Dedifferentiated amniotic fluid mesenchymal stem cell (primary cell): ENCODE data around the gene HLCS.

Experiments used
- DNase-seq: peaks from one replicate; pipeline ENCODE4 v3.0.0-alpha.2; 2016; ENCODE audit errors: extremely low spot score

HLCS gene

DNA sequence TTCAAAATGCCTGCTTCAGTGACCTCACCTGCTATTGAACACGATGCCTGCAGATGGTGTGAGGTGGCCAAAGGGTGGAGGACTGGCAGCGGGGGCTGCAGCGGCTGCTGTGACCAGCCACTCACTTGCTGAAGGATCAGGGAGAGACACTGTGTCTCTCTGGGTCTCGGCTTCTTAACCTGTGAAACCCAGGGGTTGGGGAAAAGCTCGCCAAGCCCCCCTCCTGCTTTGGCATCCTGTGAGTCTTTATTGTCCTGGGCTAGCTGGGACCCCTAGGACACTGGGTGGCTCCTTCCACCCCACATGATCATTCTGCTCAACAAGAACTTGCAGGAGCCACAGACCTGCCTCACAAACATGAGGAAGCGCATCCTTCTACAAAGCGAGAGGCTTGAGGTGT is 154.7 kb downstream of the HLCS start:
- DNase-seq = no peak

- no peak for DNase-seq
Measured at GRCh38 chr21:36810443-36810842, 156.0 kb downstream of the HLCS start.

GRCh38 chr21:36807422-36807928 is 159.0 kb downstream of the HLCS start:
- no peak for DNase-seq

DNA sequence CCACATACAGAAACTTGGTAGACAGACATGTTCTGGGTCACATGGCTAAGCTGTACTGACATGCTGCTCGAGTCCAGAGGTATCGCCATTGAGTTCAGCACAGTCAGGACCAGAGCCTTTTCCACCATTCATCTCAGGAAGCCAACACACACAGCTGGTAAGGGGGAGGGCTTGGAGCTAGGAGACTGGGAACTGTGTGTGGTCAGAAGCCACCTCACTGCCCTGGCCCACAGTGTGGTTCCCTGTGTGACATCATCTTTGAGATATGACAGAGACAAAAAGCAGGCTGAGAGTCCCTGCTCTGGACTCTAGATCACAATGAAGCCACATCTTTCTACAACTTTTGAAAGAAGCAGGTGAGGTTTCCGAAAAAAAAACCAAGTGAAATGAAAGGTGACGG is 160.4 kb downstream of the HLCS start:
- DNase-seq = no peak

GRCh38 chr21:36804874-36805611 is 161.4 kb downstream of the HLCS start:
- DNase-seq = no peak

- DNase-seq = no peak
Measured at GRCh38 chr21:36803816-36804439, 162.5 kb downstream of the HLCS start.

DNA sequence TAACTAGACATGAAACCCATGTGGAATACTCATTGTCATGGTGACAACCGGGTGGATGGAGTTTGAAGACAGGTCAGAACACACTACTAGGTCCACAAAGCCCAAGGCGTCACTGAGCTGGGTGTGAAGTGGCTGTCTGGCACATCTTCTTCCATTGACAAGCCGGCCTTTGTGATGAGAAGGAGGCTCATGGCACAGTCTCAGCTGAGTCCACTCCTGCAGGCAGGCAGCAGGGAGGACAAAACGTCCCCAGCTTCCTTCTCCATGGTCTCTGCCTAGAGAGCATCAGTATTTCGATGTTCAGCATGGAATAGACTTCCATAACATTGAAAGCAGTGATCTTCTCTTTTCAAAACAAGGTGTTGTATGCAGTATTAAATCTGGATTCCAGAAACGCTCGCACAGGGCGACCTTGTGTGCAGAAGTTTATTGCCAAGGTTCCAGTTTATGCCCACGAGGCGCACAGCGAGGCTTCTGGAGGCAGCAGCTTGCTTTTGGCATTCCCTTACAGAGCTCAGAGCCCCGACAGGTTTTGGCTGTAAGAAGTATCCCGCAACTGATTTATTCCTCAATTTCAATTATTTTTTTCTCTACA is 163.3 kb downstream of the HLCS start:
- DNase-seq = no peak

DNA sequence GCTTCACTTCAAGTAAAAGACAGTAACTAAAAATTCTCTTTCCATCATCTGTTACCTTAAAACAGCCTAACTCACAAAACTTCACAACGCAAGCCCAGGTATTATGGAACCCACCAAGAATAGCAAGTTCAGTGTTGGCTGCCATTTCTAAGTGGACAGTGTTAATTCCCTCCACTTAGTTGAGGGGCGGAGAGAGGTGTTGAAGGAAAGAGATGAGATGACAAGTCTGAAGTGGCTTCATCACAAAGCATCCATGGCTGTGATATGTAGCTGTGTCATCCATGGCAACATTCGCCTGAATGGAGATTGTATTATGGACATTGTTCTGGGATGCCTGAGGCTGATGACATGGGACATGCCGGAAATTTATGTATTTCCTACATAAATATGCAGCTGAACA is 165.7 kb downstream of the HLCS start:
- DNase-seq = no peak

GRCh38 chr21:36799869-36800268 is 166.6 kb downstream of the HLCS start:
- no peak for DNase-seq

- no peak for DNase-seq
Measured at GRCh38 chr21:36798491-36798890, 168.0 kb downstream of the HLCS start.

DNA sequence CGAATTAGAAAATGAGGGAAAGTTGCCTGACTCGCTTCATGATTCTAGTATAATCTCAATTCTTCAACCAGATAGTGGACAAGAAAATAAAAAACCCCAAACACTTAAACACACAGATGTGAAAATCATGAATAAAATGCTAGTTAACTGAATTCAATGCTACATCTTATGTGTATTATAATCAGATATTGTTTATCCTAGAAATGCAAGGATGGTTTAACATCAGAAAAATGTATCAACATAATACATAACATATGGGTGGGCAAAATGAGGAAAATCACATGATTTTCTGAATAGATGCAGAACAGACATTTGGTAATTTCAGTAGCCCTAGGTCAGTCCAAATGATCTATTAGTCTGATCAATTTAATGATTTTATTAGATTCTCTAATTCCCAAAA is 170.4 kb downstream of the HLCS start:
- DNase-seq = no peak

- no peak for DNase-seq
Measured at GRCh38 chr21:36792505-36792967, 173.9 kb downstream of the HLCS start.

- DNase-seq = no peak
Measured at GRCh38 chr21:36791695-36792470, 174.6 kb downstream of the HLCS start.

- DNase-seq = no peak
Measured at GRCh38 chr21:36791180-36791579, 175.3 kb downstream of the HLCS start.

DNA sequence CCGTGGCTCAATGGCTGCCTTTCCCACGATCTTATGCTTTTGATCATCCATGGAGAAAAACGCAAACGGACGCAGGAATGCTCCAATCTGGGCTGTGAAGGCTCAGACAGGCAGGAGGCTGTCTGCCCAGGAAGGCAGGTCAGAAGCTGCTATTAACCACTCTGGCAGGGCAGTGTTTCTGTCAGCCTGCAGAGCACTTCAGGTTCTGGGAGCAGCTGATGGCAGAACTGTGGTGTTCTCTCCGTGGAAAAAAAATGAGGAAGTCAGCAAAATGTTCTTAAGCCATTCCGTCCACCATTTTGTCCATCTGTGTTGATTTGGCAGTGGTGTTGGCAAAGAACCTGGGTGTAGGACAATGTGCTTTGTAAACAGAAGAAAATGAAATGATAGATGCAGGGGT is 175.9 kb downstream of the HLCS start:
- DNase-seq = no peak

GRCh38 chr21:36788120-36788638 is 178.3 kb downstream of the HLCS start:
- no peak for DNase-seq

DNA sequence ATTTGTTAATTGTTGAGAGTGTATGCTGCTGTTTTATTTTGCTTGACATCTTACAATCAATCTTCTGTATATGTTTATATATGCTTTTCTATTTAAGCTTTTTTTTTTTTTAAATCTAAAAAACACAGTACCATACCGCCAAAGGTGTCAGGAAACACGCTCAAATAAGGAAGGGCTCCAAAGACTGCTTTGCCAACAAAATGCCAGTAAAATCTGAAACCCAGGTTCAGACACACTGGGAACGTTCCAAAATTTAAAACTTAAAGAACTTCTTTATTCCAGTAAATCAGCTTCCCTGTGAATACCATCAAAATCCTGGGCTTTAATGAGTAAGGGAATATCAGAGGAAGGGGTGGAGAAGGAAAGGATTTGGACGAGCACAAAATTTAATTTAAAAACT is 180.3 kb downstream of the HLCS start:
- no peak for DNase-seq

DNA sequence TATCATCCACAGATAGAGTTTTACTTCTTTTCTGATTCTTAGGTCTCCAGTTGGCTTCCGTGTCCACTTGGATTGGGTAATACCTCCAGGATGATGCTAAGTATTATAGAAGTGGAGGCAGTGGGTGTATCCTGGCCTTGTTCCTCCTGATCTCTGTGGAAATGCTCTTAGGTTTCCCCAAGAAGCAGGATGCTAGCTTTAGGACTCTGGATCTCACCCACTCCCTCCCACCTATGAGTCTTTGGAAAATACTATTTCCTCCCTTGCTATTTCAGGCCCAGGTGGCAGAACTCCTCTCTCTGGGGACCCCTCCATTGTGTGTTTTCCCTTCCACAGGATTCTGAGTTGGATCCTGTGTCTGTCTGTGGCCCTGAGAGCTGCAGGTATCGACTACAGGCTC is 180.9 kb downstream of the HLCS start:
- DNase-seq = no peak

GRCh38 chr21:36784947-36785346 is 181.5 kb downstream of the HLCS start:
- no peak for DNase-seq

- DNase-seq = no peak
Measured at GRCh38 chr21:36783612-36784374, 182.7 kb downstream of the HLCS start.

GRCh38 chr21:36780861-36781260 is 185.6 kb downstream of the HLCS start:
- no peak for DNase-seq
